OCI-LY3 (cell line): ENCODE data around the gene PKP3.

Source experiments
- CTCF ChIP-seq: fragments of 200-600, 300-600 bp; sonication (generic); IDR thresholded peaks from 2 replicates; pipeline ENCODE4 v1.5.1; 2014; ENCODE audit warnings: antibody characterized with exemption, low read length, low read depth
- EZH2phosphoT487 ChIP-seq: fragments of 200-600 bp; shearing (Covaris generic); IDR thresholded peaks from 2 replicates; pipeline ENCODE4 v1.6.1; 2018; ENCODE audit warnings: antibody characterized with exemption, mixed run types, low read depth

GRCh38 chr11:406796-407650, 13.0 kb downstream of the PKP3 start:
- TF ChIP-seq CTCF (peak; percentile 23), EZH2phosphoT487 (no peak)
